Esophagus squamous epithelium (tissue), 5 donors: Measurements from ENCODE around the gene CEP85L. TPM values are rescaled to one million over a fixed set of nuclear protein-coding genes. Genes with fewer than 3 reads are reported as not detected.

ENCODE experiments used
- DNase-seq: peaks from one replicate; lab custom pipeline; 2025; lab: John Stamatoyannopoulos, UW
- H3K27ac ChIP-seq, 4 donors: fragments of 200-600 bp; sonication (generic); one replicate each; pipeline ENCODE4 v1.5.1; 2016 to 2019; ENCODE audit warnings: mild to moderate bottlenecking in 1 of 4
- H3K27me3 ChIP-seq, 4 donors: fragments of 200-600 bp; sonication (generic); 1 replicate in 3 of 4; 2 replicates in 1 of 4; pipeline versions ENCODE4 v1.5.1 to v1.6.0; 2017 to 2021; ENCODE audit warnings: antibody characterized with exemption in 1 of 4
- H3K36me3 ChIP-seq, 3 donors: fragments of 200-600 bp; sonication (generic); one replicate each; pipeline ENCODE4 v1.5.1; 2016 to 2019
- H3K4me1 ChIP-seq, 3 donors: fragments of 200-600 bp; sonication (generic); one replicate each; pipeline ENCODE4 v1.5.1; 2017 to 2019
- H3K4me3 ChIP-seq, 4 donors: fragments of 200-600 bp; sonication (generic); 1 replicate in 3 of 4; 2 replicates in 1 of 4; pipeline ENCODE4 v1.5.1; 2016 to 2019; ENCODE audit warnings: mild to moderate bottlenecking in 2 of 4, moderate library complexity in 1 of 4
- H3K9me3 ChIP-seq, 3 donors: fragments of 200-600 bp; sonication (generic); one replicate each; pipeline ENCODE4 v1.5.1; 2016 to 2019
- CTCF ChIP-seq, 6 experiments: fragments of 450-650 bp in 4 of 6; fragments of 200-600 bp in 2 of 6; sonication (generic) in 2 of 6; IDR thresholded peaks; one replicate each; pipeline ENCODE4 v1.5.1; 2016 to 2019; ENCODE audit warnings: antibody characterized with exemption in 6 of 6, mild to moderate bottlenecking in 4 of 6, moderate library complexity in 4 of 6
- POLR2A ChIP-seq, 4 donors: fragments of 450-650 bp; IDR thresholded peaks; one replicate each; pipeline ENCODE4 v1.6.1; 2017; ENCODE audit warnings: antibody characterized with exemption in 4 of 4, mild to moderate bottlenecking in 4 of 4, moderate library complexity in 3 of 4
- WGBS, 2 donors: methylation state at CpG; one replicate each; pipeline ENCODE4 v1.1.5; 2018; 5-methylcytosine and 5-hydroxymethylcytosine counted together
- intact Hi-C: fragments of 100-400 bp; cut with DNase I; formaldehyde crosslinking; loops from one replicate; pipeline ENCODE4 v1.15.0; 2022
- total RNA-seq, 4 donors: library from RNA; depleted of rRNA; stranded (reverse); fragments of >200 nt; gene quantifications; one replicate each; pipeline ENCODE4 v1.1.0, GENCODE V29; 2016
- donor health status: DM: yes; HTN: yes; CAD: no.

Gene CEP85L
- total RNA-seq, 4 donors from 2014 or later, result 1.3 to 9.2 (median 5.3) TPM

- no peak for DNase-seq
- intact Hi-C loops, result loop anchor here (10.0 kb wide), 1 partner anchor 205 kb away; no protein-coding TSS in a partner anchor
These were observed 81.9 kb downstream of the CEP85L start for GRCh38 chr6:118569498-118569897.

GRCh38 chr6:118567974-118568373 lies 83.4 kb downstream of the CEP85L start:
- no peaks in the 10 kb centered on the region for H3K27me3 ChIP-seq
- no peak for DNase-seq
- no peaks in the 10 kb centered on the region for H3K36me3 ChIP-seq
- H3K27ac ChIP-seq, result no peak overlapping the region
- WGBS, 2 donors, result 85 to 92% methylated on average over 3 of the region's 3 CpGs
- H3K4me1 ChIP-seq, result no peaks in the 10 kb centered on the region
- H3K4me3 ChIP-seq, result no peak overlapping the region
- TF ChIP-seq POLR2A (IDR thresholded peaks at IDR 0.05) (no peak), CTCF (IDR thresholded peaks at IDR 0.05) (no peak)
- intact Hi-C loops, result loop anchor here (10.0 kb wide), 1 partner anchor 207 kb away; no protein-coding TSS in a partner anchor
- H3K9me3 ChIP-seq, result no peaks in the 10 kb centered on the region

More at GRCh38 chr6:118569498-118569897, 81.9 kb downstream of the CEP85L start:
- Histone ChIP-seq H3K27ac (no peak overlapping the region), H3K27me3 (no peaks in the 10 kb centered on the region), H3K36me3 (peaks cover 0 to 7% (median 0%) of the 10 kb centered on the region in 3 donors), H3K9me3 (peaks cover 8 to 10% (median 9%) of the 10 kb centered on the region in 3 donors), H3K4me1 (no peaks in the 10 kb centered on the region), H3K4me3 (no peak overlapping the region)
- TF ChIP-seq POLR2A (IDR thresholded peaks at IDR 0.05) (no peak), CTCF (IDR thresholded peaks at IDR 0.05) (no peak)
- WGBS, 2 donors, result 91 to 94% methylated on average over 1 of the region's 1 CpG

GRCh38 chr6:118565311-118565960 lies 86.0 kb downstream of the CEP85L start:
- Histone ChIP-seq H3K9me3 (no peaks in the 10 kb centered on the region), H3K27ac (no peak overlapping the region), H3K27me3 (no peaks in the 10 kb centered on the region), H3K4me3 (no peak overlapping the region), H3K36me3 (no peaks in the 10 kb centered on the region), H3K4me1 (no peaks in the 10 kb centered on the region)
- TF ChIP-seq POLR2A (IDR thresholded peaks at IDR 0.05) (no peak), CTCF (IDR thresholded peaks at IDR 0.05) (peak in 5 of 6 experiments; percentile 27 to 63 (median 54))
- intact Hi-C loops, result loop anchor here (10.0 kb wide), 1 partner anchor 209 kb away; no protein-coding TSS in a partner anchor
- DNase-seq, result no peak
- 66 to 67% methylated on average over 5 of the region's 5 CpGs for whole genome bisulfite sequencing, 2 donors

- Histone ChIP-seq H3K27me3 (no peaks in the 10 kb centered on the region), H3K27ac (no peak overlapping the region), H3K36me3 (no peaks in the 10 kb centered on the region), H3K4me1 (peaks cover 0 to 6% (median 0%) of the 10 kb centered on the region in 3 donors), H3K9me3 (no peaks in the 10 kb centered on the region), H3K4me3 (no peak overlapping the region)
- 88% methylated on average over 1 of the region's 1 CpG for WGBS, 2 donors
- DNase-seq, result no peak
- TF ChIP-seq POLR2A (IDR thresholded peaks at IDR 0.05) (no peak), CTCF (IDR thresholded peaks at IDR 0.05) (no peak)
- intact Hi-C loops, result loop anchor here (10.0 kb wide), 1 partner anchor 212 kb away; no protein-coding TSS in a partner anchor
These were observed 88.4 kb downstream of the CEP85L start for GRCh38 chr6:118562959-118563358.

GRCh38 chr6:118562248-118562647 lies 89.1 kb downstream of the CEP85L start:
- TF ChIP-seq CTCF (IDR thresholded peaks at IDR 0.05) (no peak), POLR2A (IDR thresholded peaks at IDR 0.05) (no peak)
- Histone ChIP-seq H3K36me3 (no peaks in the 10 kb centered on the region), H3K9me3 (no peaks in the 10 kb centered on the region), H3K4me1 (peaks cover 0 to 9% (median 0%) of the 10 kb centered on the region in 3 donors), H3K27ac (no peak overlapping the region), H3K27me3 (no peaks in the 10 kb centered on the region), H3K4me3 (no peak overlapping the region)
- intact Hi-C loops, result loop anchor here (10.0 kb wide), 1 partner anchor 213 kb away; no protein-coding TSS in a partner anchor
- DNase-seq, result no peak
- WGBS, 2 donors, result 80 to 89% methylated on average over 1 of the region's 1 CpG
